Measurements from ENCODE around the gene LRRC4.

GRCh38 chr7:128071376-128071775, 40.1 kb upstream of the LRRC4 start:
- TF ChIP-seq CTCF (conservative IDR thresholded peaks at IDR 0.05 in 1 of 2, IDR thresholded peaks at IDR 0.05 in 1 of 2; ENCODE audit: extremely low read depth in 1 of 2, insufficient read depth in 1 of 2, low read depth in 1 of 2, low read length in 2 of 2) (no peak), EZH2 (IDR thresholded peaks at IDR 0.05; ENCODE audit: borderline replicate concordance, low read length) (no peak)

Measured in mammary epithelial cell (primary cell).